Nephron progenitor cell (in vitro differentiated cells): Measurements from ENCODE around the gene TOMM22.

ENCODE experiments used
- DNase-seq: peaks from one replicate; pipeline ENCODE4 v3.0.0; 2021
- H3K27ac Mint-ChIP-seq: 2 replicates; pipeline ENCODE4 v1.8.0; 2021; ENCODE audit warnings: mild to moderate bottlenecking, moderate library complexity, mixed read lengths
- H3K27me3 Mint-ChIP-seq: 2 replicates; pipeline ENCODE4 v1.8.0; 2021; ENCODE audit warnings: mild to moderate bottlenecking, low read depth, mixed read lengths; ENCODE audit not compliant: poor library complexity
- H3K36me3 Mint-ChIP-seq: 2 replicates; pipeline ENCODE4 v1.8.0; 2021; ENCODE audit warnings: low read depth, mixed read lengths
- H3K4me1 Mint-ChIP-seq: 2 replicates; pipeline ENCODE4 v1.8.0; 2021; ENCODE audit warnings: mixed read lengths
- H3K4me3 Mint-ChIP-seq: 2 replicates; pipeline ENCODE4 v1.8.0; 2021; ENCODE audit warnings: mild to moderate bottlenecking, moderate library complexity, mixed read lengths
- H3K9me3 Mint-ChIP-seq: 2 replicates; pipeline ENCODE4 v1.8.0; 2021; ENCODE audit warnings: mild to moderate bottlenecking, moderate library complexity, mixed read lengths
- TF ChIP-seq, protein P1 (sequence below): fragments of 200-600 bp; sonication (generic); IDR thresholded peaks from 2 replicates; pipeline ENCODE4 v1.5.0; 2021; ENCODE audit warnings: antibody characterized with exemption

Gene TOMM22

DNA sequence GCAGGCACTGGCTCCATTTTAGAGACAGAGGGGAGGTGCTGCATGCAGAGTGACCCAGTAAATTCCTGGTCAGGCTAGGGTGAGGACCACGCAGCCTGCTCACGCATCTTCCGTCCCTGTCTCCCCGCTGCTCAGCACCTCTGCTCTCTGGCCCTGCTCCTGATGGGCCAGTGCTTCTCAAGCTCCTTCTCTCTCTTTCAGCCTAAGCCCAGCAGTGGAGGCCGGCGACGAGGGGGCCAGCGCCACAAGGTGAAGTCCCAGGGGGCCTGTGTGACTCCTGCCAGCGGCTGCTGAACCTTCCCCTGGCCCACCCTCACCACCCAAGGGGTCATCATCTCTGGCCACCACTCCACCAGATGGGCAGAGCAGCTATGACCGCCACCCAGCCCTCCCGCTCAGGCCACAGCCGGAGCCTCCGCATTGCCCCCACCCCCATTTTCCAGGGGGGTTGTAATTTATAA lies 48.7 kb downstream of the TOMM22 start:
- TF ChIP-seq, protein P1, sequence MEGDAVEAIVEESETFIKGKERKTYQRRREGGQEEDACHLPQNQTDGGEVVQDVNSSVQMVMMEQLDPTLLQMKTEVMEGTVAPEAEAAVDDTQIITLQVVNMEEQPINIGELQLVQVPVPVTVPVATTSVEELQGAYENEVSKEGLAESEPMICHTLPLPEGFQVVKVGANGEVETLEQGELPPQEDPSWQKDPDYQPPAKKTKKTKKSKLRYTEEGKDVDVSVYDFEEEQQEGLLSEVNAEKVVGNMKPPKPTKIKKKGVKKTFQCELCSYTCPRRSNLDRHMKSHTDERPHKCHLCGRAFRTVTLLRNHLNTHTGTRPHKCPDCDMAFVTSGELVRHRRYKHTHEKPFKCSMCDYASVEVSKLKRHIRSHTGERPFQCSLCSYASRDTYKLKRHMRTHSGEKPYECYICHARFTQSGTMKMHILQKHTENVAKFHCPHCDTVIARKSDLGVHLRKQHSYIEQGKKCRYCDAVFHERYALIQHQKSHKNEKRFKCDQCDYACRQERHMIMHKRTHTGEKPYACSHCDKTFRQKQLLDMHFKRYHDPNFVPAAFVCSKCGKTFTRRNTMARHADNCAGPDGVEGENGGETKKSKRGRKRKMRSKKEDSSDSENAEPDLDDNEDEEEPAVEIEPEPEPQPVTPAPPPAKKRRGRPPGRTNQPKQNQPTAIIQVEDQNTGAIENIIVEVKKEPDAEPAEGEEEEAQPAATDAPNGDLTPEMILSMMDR, result no peak
- Mint-ChIP-seq H3K27me3 (no peaks in the 10 kb centered on the region), H3K36me3 (peaks cover 41% of the 10 kb centered on the region), H3K4me1 (no peaks in the 10 kb centered on the region), H3K27ac (peak overlapping the region; percentile 40), H3K9me3 (no peaks in the 10 kb centered on the region), H3K4me3 (no peak overlapping the region)
- DNase-seq, result no peak

DNA sequence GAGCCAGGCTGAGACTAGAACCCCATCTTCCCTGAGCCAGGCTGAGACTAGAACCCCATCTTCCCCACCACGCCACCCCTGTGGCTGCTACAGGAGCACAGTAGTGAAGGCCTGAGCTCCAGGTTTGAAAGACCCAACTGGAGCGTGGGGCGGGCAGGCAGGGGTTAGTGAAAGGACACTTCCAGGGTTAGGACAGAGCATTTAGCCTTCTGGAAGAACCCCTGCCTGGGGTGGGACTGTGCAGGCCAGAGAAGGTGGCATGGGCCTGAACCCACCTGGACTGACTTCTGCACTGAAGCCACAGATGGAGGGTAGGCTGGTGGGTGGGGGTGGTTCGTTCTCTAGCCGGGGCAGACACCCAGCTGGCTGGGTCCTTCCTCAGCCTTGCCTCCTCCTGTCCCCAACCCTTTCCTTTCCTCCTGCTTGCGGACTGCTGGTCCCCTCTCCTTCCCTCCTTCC lies 50.0 kb downstream of the TOMM22 start:
- no peak overlapping the region for H3K27ac Mint-ChIP-seq
- peaks cover 33% of the 10 kb centered on the region for H3K36me3 Mint-ChIP-seq
- H3K9me3 Mint-ChIP-seq, result no peaks in the 10 kb centered on the region
- DNase-seq, result no peak
- no peak overlapping the region for H3K4me3 Mint-ChIP-seq
- H3K4me1 Mint-ChIP-seq, result no peaks in the 10 kb centered on the region
- TF ChIP-seq, protein P1, result no peak
- no peaks in the 10 kb centered on the region for H3K27me3 Mint-ChIP-seq

DNA sequence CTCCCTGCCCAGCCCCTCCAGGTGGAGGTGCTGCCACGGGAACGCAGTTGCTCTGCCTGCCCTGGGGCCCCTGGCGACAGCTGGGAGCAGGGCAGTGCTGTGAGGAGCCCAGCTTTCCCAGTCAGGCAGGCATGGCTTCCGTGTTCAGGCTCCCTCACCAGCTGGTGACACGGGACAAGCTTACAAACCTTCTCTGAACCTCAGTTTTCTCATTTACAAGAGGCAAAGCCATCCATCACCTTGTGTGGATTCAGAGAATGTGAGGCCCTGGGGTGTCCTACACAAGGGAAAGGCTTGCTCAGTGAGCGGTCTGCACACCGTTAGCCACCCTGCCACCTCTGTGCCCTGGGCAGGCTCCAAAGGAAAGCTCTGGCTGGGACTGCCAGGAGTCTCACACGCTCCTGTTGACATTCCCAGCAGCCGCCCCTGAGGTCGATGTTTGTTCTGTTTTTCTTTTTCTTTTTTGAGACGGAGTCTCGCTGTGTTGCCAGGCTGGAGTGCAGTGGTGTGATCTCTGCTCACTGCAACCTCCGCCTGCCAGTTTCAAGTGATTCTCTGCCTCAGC lies 50.6 kb downstream of the TOMM22 start:
- no peaks in the 10 kb centered on the region for H3K9me3 Mint-ChIP-seq
- TF ChIP-seq, protein P1, result no peak
- peak overlapping the region; percentile 13 for H3K27ac Mint-ChIP-seq
- H3K4me1 Mint-ChIP-seq, result peaks cover 4% of the 10 kb centered on the region
- no peak overlapping the region for H3K4me3 Mint-ChIP-seq
- DNase-seq, result no peak
- peaks cover 35% of the 10 kb centered on the region for H3K36me3 Mint-ChIP-seq
- H3K27me3 Mint-ChIP-seq, result no peaks in the 10 kb centered on the region

DNA sequence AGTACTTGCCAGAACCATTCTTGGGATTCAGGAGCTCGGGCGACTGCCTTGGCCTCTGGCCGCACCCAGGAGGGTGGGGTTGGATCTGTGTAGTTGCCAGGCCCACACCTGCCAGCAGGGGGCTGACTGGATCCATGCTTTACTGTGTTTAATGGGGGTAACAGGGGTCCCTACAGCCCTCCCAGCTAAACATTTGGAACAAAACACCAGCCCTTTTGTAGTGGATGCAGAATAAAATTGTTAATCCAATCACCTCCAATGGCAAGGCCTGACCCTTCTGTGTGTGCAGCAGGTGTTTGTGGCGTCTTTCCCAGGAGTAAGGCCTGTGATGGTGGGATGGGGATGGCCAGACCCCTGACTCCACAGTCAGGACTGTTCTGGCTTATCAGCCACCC lies 51.6 kb downstream of the TOMM22 start:
- Mint-ChIP-seq H3K36me3 (peaks cover 39% of the 10 kb centered on the region), H3K4me3 (no peak overlapping the region), H3K4me1 (peaks cover 10% of the 10 kb centered on the region), H3K27ac (peak overlapping the region; percentile 78), H3K9me3 (no peaks in the 10 kb centered on the region), H3K27me3 (no peaks in the 10 kb centered on the region)
- TF ChIP-seq, protein P1, result peak; percentile 79
- DNase-seq, result peak; percentile 69

DNA sequence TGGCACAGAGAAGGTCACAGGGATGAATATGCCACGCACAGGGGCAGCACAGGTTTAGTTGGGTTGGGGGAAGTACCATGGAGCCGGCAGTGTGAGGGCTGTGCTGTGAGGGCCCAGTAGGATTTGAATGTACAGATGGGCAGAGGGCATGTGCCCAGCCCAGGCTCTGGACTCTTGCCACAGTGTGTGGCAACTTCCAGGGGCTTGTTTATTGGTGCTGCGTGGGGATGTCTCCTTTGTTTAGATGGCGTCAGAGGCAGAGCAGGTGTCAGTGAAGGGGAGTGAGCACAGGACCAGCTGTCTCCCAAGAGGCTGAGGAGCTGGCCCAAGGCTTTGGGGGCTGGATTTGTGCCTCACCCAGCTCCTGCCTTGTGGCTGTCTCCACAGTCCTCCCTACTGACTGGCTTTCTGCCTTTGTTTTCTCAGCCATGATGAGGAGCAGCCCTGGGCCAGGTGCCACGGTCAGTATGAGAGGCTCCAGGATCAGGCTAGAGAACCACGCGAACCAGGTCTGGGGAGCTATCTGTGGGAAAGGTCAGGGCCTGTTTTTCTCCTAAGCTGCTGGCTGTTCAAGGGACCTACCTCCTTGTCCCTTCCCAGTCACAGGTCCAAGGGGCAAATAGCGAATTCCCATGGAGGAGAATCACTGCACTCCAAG lies 52.1 kb downstream of the TOMM22 start:
- DNase-seq, result no peak
- Mint-ChIP-seq H3K36me3 (peaks cover 36% of the 10 kb centered on the region), H3K4me1 (peaks cover 10% of the 10 kb centered on the region), H3K27ac (peak overlapping the region; percentile 81), H3K9me3 (no peaks in the 10 kb centered on the region), H3K27me3 (no peaks in the 10 kb centered on the region), H3K4me3 (no peak overlapping the region)
- TF ChIP-seq, protein P1, result no peak
